Mesodermal cell (in vitro differentiated cells): ENCODE results near the gene STEAP4.
"Not testable (repeated sequence)": the region's sequence is repeated elsewhere in the genome, so short reads cannot be mapped to it uniquely, and the experiment has no call there.

Experiments
- H3K27ac ChIP-seq: 2 replicates; pipeline ENCODE4 v1.7.0; 2013; ENCODE audit warnings: mild to moderate bottlenecking, low read depth, low read length, moderate library complexity; ENCODE audit not compliant: severe bottlenecking
- H3K36me3 ChIP-seq: 2 replicates; pipeline ENCODE4 v1.7.1; 2013; ENCODE audit warnings: mild to moderate bottlenecking, low read length, moderate library complexity; ENCODE audit not compliant: control insufficient read depth, insufficient read depth
- H3K4me1 ChIP-seq: one replicate; pipeline ENCODE4 v1.7.1; 2013; ENCODE audit warnings: mild to moderate bottlenecking, low read length; ENCODE audit not compliant: insufficient read depth, control insufficient read depth, poor library complexity, severe bottlenecking
- H3K4me3 ChIP-seq: 2 replicates; pipeline ENCODE4 v1.7.0; 2013; ENCODE audit warnings: low read length, control low read depth, mild to moderate bottlenecking; ENCODE audit not compliant: insufficient read depth, poor library complexity, severe bottlenecking; ENCODE audit errors: extremely low read depth
- H3K9me3 ChIP-seq: 2 replicates; pipeline ENCODE4 v1.7.1; 2013; ENCODE audit warnings: mild to moderate bottlenecking, low read length, moderate library complexity; ENCODE audit not compliant: control insufficient read depth
- WGBS, 2 experiments: methylation state at CpG; one replicate each; pipeline ENCODE4 v1.1.5; 2013; ENCODE audit warnings: missing lambda C conversion rate in 2 of 2; ENCODE audit not compliant: insufficient coverage in 2 of 2; 5-methylcytosine and 5-hydroxymethylcytosine counted together

The STEAP4 gene

DNA sequence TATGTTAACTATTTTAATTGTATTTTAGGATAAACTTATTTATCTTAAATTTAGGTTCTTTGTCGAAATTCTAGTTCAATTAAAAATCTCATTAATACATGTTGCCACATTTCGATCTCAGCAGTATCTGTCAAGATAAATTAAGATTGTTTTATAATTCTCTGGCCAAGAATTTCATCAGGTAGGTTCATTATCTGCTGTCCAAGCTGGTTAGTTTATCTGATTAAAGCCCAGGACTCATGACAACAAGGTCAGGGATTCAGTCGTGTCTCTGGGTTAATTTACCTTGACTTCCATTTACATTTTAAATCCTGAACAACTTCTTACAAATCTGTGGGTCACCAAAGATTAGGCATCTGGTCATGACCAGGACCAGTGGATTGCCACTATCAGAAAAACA, 7.6 kb downstream of the STEAP4 start:
- no peaks in the 10 kb centered on the region for H3K9me3 ChIP-seq
- H3K27ac ChIP-seq = no peak overlapping the region
- H3K4me1 ChIP-seq = no peaks in the 10 kb centered on the region
- no peak overlapping the region for H3K4me3 ChIP-seq
- WGBS, 2 experiments = 82 to 91% methylated on average over 1 to 2 of the region's 3 CpGs
- H3K36me3 ChIP-seq = no peaks in the 10 kb centered on the region

DNA sequence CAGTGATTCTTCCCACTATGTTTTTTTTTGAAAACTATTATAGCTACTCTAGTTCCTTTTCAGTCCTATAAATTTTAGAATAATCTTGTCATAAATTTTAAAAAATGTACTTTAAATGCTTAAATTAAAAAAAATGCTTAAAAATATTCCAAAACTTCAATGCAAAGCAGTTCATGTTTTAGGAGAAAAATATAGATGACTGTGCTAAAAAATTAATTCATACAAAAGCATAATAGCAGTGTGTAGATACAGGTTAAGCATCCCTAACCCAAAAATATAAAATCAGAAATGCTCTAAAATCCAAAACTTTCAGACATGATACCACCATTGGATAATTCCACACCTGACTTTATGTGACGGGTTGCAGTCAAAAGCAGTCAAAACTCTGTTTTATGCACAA, 12.8 kb downstream of the STEAP4 start:
- WGBS, 2 experiments = no CpG with 5 or more reads among the region's 1 CpG
- Histone ChIP-seq H3K27ac (no peak overlapping the region), H3K9me3 (no peaks in the 10 kb centered on the region), H3K4me3 (no peak overlapping the region), H3K4me1 (peaks cover 5% of the 10 kb centered on the region), H3K36me3 (no peaks in the 10 kb centered on the region)

DNA sequence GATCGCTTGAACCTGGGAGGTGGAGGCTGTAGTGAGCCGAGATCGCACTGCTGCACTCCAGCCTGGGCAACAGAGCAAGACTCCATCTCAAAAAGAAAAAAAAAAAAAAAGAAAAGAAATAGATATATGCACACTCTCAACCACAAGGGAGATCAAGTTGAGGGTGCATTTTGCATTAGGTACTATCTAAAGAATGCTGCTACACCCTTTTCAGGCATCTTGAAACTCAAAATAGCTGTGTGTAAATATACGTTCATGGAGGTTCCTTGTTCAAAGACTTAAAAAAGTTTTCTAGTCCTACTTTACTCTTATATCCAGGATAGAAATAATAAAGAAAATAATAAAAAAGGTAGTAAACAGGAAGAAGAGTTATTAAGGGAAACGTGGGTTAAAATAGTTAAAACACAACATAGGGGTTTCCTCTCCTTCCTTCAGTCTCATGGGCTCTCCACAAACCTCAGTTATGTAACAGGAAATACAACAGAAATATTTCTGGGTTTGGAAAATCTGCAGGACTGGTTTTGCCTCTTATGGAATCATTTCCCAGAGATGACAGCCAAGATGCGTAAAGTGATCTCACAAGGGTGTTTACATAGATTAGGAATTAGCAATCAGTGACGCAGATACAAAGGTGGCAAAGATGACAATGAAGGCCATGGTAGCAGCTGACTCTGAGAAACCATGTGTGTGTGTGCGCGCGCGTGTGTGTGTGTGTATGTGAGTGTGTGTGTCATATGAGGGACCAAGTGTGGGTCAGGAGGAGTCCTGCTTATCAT, 15.1 kb downstream of the STEAP4 start:
- H3K27ac ChIP-seq = no peak overlapping the region

DNA sequence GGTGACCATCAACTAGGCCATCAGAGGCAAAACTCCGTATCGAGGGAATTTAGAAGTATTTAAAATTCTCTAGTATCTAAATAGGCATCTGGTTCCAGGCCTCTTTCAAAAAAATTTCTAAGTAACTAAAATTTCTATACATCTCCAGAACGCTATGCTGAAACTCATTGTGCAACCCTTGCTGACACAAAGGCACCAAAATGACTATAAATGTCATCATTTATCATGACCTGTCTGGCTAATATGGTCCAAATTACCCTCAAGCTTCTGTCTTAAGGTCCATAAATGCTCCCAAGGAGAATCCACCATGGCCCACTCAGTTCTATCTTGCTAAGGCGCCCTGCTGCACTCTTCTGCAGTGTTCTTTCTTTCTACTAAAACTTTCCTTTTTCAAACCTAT, 16.2 kb downstream of the STEAP4 start:
- WGBS, 2 experiments = 86 to 88% methylated on average over 2 of the region's 4 CpGs
- no peak overlapping the region for H3K4me3 ChIP-seq
- H3K36me3 ChIP-seq = no peaks in the 10 kb centered on the region
- H3K9me3 ChIP-seq = no peaks in the 10 kb centered on the region
- peaks cover 5% of the 10 kb centered on the region for H3K4me1 ChIP-seq
- H3K27ac ChIP-seq = no peak overlapping the region

More for the DNA sequence above, 15.1 kb downstream of the STEAP4 start:
- 93 to 95% methylated on average over 2 to 6 of the region's 11 CpGs for WGBS, 2 experiments
- H3K4me1 ChIP-seq = peaks cover 5% of the 10 kb centered on the region
- no peaks in the 10 kb centered on the region for H3K36me3 ChIP-seq
- no peak overlapping the region for H3K4me3 ChIP-seq
- no peaks in the 10 kb centered on the region for H3K9me3 ChIP-seq

DNA sequence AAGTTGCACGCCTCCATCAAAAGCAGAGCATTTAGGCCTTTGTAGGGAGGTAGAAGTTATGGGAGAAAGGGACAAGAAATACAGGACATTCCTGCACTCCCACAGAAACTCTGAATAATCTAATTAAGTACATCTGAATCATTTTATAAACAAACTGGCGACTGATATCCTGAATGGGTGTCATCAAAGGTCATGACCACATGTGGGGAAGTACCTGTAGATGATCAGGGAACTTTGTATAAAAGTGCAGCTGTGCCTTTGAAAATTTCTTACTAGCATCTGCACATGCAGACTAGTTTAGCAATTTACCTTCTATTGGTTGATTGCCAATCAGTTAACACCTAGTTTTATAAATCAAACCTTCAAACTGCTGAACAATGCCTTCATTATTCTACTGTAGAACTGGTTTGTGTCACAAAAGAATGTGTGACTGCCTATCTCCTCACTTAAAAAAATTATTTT, 17.1 kb downstream of the STEAP4 start:
- no peaks in the 10 kb centered on the region for H3K36me3 ChIP-seq
- H3K27ac ChIP-seq = no peak overlapping the region
- no peak overlapping the region for H3K4me3 ChIP-seq
- no CpG with 5 or more reads among the region's 2 CpGs for WGBS, 2 experiments
- no peaks in the 10 kb centered on the region for H3K9me3 ChIP-seq
- peaks cover 5% of the 10 kb centered on the region for H3K4me1 ChIP-seq

DNA sequence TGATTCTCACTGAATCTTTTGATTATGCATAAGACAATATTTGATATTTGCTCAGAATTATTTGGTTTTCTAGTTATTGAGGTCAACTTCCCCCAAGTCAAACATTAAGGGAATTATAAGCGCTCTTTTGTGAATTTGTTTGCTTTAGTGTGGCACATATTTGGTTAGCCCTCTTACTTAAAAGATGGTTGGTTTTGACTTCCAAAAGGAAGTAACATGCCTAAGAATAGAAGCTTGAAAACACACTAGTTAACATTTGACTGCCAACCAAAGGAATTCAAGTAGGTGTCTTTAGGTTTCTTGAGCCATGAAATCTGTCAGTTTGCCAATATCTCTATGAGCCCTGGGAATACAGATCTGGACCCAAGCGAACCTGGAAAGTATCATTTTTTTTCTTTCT, 24.9 kb downstream of the STEAP4 start:
- no peaks in the 10 kb centered on the region for H3K36me3 ChIP-seq
- no peak overlapping the region for H3K4me3 ChIP-seq
- H3K9me3 ChIP-seq = no peaks in the 10 kb centered on the region
- no peak overlapping the region for H3K27ac ChIP-seq
- WGBS, 2 experiments = no CpG with 5 or more reads among the region's 2 CpGs
- H3K4me1 ChIP-seq = no peaks in the 10 kb centered on the region

DNA sequence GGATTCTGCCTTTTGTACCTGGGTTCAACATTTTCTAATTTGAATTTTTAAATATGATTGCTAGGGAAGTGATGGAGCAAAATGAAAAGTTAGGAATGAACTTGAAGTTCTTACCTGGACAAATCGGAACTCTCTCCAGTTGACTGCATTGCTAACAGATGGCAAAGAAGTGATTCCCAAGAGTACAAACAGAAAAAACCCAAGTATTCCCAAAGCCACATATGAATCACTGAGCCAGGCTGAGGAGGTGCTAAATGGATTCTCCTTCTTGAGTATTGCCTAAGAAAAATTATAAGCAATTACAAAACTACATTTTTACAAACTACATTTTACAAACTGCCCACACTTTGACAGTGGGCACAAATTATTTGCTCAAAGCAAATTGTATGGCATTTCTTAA, 25.9 kb downstream of the STEAP4 start:
- H3K9me3 ChIP-seq = no peaks in the 10 kb centered on the region
- H3K36me3 ChIP-seq = no peaks in the 10 kb centered on the region
- WGBS, 2 experiments = 100% methylated on average over 1 of the region's 1 CpG
- no peak overlapping the region for H3K27ac ChIP-seq
- no peak overlapping the region for H3K4me3 ChIP-seq
- no peaks in the 10 kb centered on the region for H3K4me1 ChIP-seq

DNA sequence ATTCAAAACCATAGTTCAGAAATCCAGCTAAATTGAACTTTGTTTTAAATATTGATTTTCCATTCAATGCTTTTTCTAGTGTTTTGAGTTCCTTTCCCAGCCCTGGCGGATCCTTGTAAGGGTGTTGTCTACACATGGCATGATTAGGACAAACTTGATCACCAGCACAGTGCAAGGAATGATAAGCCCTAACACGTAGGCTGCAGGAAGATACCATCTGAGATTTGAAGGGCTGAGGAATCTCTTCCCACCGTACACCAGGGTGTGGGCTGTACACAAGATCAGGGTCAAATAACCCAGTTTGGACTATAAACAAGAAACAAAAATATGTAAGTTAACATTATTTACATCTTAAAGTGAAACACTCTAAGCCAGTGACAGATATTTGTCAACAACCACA, 27.4 kb downstream of the STEAP4 start:
- Histone ChIP-seq H3K4me3 (no peak overlapping the region), H3K4me1 (no peaks in the 10 kb centered on the region), H3K9me3 (no peaks in the 10 kb centered on the region), H3K27ac (no peak overlapping the region), H3K36me3 (no peaks in the 10 kb centered on the region)
- 93% methylated on average over 2 of the region's 3 CpGs; no CpG with 5 or more reads in 1 of the 2 experiments for WGBS, 2 experiments

DNA sequence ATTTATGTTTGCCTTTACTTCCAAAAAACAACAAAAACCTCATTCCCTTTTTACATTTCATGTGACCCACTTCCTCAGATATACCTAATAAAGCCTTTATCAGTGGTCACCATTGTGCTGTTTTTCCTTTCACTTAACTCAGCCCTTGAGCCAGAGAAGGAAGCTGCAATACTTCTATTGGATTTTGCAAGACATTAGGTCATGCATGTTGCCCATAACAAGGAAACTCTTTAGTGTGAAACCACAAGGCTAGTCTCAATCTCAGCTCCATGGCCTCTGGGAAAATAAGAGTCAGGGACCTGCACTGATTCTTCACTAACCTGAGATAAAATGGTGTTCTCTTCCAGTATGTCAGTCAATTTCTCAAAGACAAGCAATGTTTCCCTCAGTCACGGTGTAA, 27.8 kb downstream of the STEAP4 start:
- H3K27ac ChIP-seq = no peak overlapping the region
- H3K9me3 ChIP-seq = no peaks in the 10 kb centered on the region
- 80% methylated on average over 1 of the region's 1 CpG; no CpG with 5 or more reads in 1 of the 2 experiments for WGBS, 2 experiments
- no peak overlapping the region for H3K4me3 ChIP-seq
- no peaks in the 10 kb centered on the region for H3K36me3 ChIP-seq
- H3K4me1 ChIP-seq = no peaks in the 10 kb centered on the region

DNA sequence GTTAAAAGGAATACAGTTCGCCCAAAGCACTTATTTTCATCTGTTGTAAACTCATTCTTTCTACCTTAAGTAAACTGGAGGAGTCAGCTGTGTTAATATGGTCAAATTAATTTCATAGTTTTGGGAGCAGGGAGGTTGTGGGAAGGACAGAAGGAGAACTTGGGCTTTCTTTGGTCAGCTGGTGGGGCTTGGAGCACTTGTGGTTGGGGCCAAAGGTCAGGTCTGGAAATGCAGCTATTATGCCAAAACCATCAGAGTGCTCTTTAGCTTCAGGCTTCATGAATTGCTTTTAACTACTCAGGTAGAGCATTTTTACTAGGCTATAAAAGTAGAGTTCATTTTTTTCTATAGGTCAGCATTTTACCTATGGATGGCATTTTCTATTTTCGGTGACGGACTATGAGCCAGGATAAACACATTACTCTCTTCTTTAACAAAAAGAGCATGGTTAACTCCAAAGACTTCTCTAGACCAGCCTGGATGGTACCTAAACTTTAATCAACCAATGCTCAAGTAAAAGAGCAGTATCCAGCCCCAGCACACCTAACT, 30.0 kb downstream of the STEAP4 start:
- H3K9me3 ChIP-seq = no peaks in the 10 kb centered on the region
- H3K4me3 ChIP-seq = no peak overlapping the region
- 100% methylated on average over 2 of the region's 3 CpGs; no CpG with 5 or more reads in 1 of the 2 experiments for WGBS, 2 experiments
- H3K4me1 ChIP-seq = no peaks in the 10 kb centered on the region
- no peak overlapping the region for H3K27ac ChIP-seq
- no peaks in the 10 kb centered on the region for H3K36me3 ChIP-seq

DNA sequence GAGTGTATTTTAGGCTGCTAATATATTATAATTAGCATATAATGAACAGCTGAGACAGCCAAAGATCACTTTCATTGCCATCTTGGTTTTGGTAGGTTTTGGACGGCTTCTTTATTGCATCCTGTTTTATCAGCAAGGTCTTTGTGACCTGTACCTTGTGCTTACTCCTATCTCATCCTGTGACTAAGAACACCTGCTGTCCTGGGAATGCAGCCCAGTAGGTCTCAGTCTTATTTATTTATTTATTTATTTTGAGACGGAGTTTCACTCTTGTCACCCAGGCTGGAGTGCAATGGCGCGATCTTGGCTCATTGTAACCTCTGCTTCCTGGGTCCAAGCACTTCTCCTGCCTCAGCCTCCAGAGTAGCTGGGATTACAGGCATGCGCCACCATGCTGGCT, 31.8 kb downstream of the STEAP4 start:
- not testable (repeated sequence) for H3K4me1 ChIP-seq, H3K9me3 ChIP-seq, H3K4me3 ChIP-seq, H3K27ac ChIP-seq, H3K36me3 ChIP-seq
- 91% methylated on average over 4 of the region's 5 CpGs; no CpG with 5 or more reads in 1 of the 2 experiments for WGBS, 2 experiments
